ENCODE measurements around the gene UBE2E3. TPM values are rescaled to one million over a fixed set of nuclear protein-coding genes. Genes with fewer than 3 reads are reported as not detected.

UBE2E3 gene
- total RNA-seq, 1 donor from 2014 or later = 41.9 TPM

GRCh38 chr2:180978903-180979748 lies 1.3 kb upstream of the UBE2E3 start:
- intact Hi-C loops (cut with micrococcal nuclease) = no loop called here

- intact Hi-C loops (cut with micrococcal nuclease) = loop anchor here (2.0 to 10.0 kb wide), 7 partner anchors 58 to 975 kb away; partner anchors contain the start of gene CWC22
These were observed 678 bp upstream of the UBE2E3 start for GRCh38 chr2:180979749-180980105.

GRCh38 chr2:180980943-180981911 lies 822 bp downstream of the UBE2E3 start:
- intact Hi-C loops (cut with micrococcal nuclease) = loop anchor here (2.0 to 10.0 kb wide), 7 partner anchors 56 to 974 kb away; partner anchors contain the start of gene CWC22

GRCh38 chr2:180983468-180984242 lies 3.2 kb downstream of the UBE2E3 start:
- intact Hi-C loops (cut with micrococcal nuclease) = loop anchor here (1.0 to 10.0 kb wide), 6 partner anchors 54 to 976 kb away; partner anchors contain the start of gene CWC22

- intact Hi-C loops (cut with micrococcal nuclease) = loop anchor here (10.0 kb wide), 2 partner anchors 319 to 969 kb away; no protein-coding TSS in a partner anchor
These were observed 5.5 kb downstream of the UBE2E3 start for GRCh38 chr2:180985771-180986395.

- intact Hi-C loops (cut with micrococcal nuclease) = loop anchor here (10.0 kb wide), 2 partner anchors 318 to 968 kb away; no protein-coding TSS in a partner anchor
These were observed 6.7 kb downstream of the UBE2E3 start for GRCh38 chr2:180987146-180987545.

- intact Hi-C loops (cut with micrococcal nuclease) = no loop called here
These were observed 9.9 kb downstream of the UBE2E3 start for GRCh38 chr2:180990337-180990736.

- intact Hi-C loops (cut with micrococcal nuclease) = no loop called here
These were observed 10.4 kb downstream of the UBE2E3 start for GRCh38 chr2:180990794-180991193.

- intact Hi-C loops (cut with micrococcal nuclease) = no loop called here
These were observed 11.0 kb downstream of the UBE2E3 start for GRCh38 chr2:180991361-180991760.

GRCh38 chr2:180991820-180992219 lies 11.4 kb downstream of the UBE2E3 start:
- intact Hi-C loops (cut with micrococcal nuclease) = no loop called here

GRCh38 chr2:180992994-180993393 lies 12.6 kb downstream of the UBE2E3 start:
- intact Hi-C loops (cut with micrococcal nuclease) = no loop called here

- intact Hi-C loops (cut with micrococcal nuclease) = no loop called here
These were observed 19.0 kb downstream of the UBE2E3 start for GRCh38 chr2:180999274-180999964.

- intact Hi-C loops (cut with micrococcal nuclease) = no loop called here
These were observed 24.4 kb downstream of the UBE2E3 start for GRCh38 chr2:181004647-181005325.

GRCh38 chr2:181005326-181005655 lies 24.9 kb downstream of the UBE2E3 start:
- intact Hi-C loops (cut with micrococcal nuclease) = no loop called here

- intact Hi-C loops (cut with micrococcal nuclease) = no loop called here
These were observed 25.4 kb downstream of the UBE2E3 start for GRCh38 chr2:181005809-181006208.

GRCh38 chr2:181007086-181007837 lies 26.9 kb downstream of the UBE2E3 start:
- intact Hi-C loops (cut with micrococcal nuclease) = no loop called here

GRCh38 chr2:181008407-181008806 lies 28.0 kb downstream of the UBE2E3 start:
- intact Hi-C loops (cut with micrococcal nuclease) = no loop called here

GRCh38 chr2:181021199-181021789 lies 40.9 kb downstream of the UBE2E3 start:
- intact Hi-C loops (cut with micrococcal nuclease) = no loop called here

All from T-helper 2 cell treated with Interferon-gamma antibody and Interleukin-4, amounts not matched to agents 100 ng/mL and 5 ng/mL, for 36 hours (primary cell).